CD4-positive, alpha-beta T cell treated with Interleukin-1 beta for 1 hour (primary cell): ENCODE measurements around the gene CELA2B.
"Not testable (repeated sequence)": the region's sequence is repeated elsewhere in the genome, so short reads cannot be mapped to it uniquely, and the experiment has no call there.

ENCODE experiments used
- DNase-seq, 2 donors: peaks; one replicate each; pipeline ENCODE4 v3.0.0-alpha.2; 2020 to 2022

CELA2B gene

DNA sequence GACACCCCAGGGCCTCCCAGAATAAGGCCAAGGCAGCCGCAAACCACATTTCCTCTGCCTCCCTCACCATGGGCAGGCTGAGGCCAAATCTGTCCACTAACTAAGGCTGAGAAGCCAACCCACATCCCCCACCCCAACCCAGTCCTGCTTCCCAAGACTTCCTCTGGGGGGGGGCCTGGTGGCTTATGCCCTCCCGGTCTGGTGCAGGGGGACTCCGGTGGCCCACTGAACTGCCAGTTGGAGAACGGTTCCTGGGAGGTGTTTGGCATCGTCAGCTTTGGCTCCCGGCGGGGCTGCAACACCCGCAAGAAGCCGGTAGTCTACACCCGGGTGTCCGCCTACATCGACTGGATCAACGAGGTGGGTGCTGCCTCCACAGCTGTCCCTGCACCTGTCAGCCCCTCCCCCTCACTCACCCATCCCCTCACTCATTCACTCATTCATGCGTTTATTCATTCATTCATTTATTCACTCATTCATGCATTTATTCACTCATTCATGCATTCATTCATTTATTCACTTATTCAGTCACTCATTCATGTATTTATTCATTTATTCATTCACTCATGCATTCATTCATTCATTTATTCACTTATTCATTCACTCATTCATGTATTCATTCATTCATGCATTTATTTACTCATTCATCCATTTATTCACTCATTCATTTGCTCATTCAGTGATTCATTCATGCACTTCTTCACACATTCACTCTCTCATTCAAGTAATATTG lies 30.3 kb upstream of the CELA2B start:
- DNase-seq: no peak

- DNase-seq: no peak
Observed at GRCh38 chr1:15446212-15446611, 29.7 kb upstream of the CELA2B start.

DNA sequence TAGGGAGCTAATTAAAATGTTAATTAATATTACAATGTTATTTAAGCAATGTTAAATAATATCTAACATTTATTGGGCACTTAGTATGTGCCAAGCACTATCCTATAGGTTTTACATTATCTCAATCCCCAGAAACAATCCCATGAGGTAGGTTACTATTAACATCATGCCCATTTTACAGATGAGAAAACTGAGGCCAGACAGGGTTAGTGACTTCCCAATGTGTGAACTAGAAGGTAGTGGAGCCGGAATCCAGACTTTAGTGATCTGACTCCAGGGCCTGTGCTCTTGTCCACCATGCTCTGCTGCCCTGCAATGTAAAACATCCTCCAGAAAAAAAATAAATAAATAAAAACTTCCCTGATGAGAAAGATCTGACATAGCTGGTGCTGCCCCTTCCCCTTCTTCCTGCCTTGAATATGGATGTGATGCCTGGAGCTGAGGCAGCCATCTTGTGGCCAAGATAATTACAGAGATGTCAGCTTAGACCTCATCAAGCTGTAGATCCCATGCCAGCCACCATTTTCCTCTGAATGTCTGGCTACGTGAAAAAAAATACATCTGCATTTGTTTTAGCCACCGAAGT lies 26.9 kb upstream of the CELA2B start:
- no peak for DNase-seq

DNA sequence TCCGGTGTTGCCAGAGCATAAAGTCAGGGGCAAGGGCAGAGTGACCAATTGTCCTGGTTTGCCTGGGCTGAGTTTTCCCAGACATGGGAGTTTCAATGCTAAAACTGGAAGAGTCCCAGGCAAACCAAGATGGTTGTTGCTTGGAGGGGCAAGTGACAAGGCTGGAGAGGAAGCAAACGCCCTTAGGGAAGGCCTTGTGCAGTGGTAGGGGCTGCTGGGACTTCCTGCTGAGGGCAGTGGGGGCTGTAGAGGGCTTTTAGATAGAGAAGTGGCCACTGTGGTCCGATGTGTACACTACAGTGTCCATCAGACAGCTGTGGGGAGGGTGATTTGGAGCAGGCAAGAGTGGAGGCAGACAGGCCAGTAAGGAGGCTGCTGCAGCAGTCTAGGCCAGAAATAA lies 26.3 kb upstream of the CELA2B start:
- no peak for DNase-seq

DNA sequence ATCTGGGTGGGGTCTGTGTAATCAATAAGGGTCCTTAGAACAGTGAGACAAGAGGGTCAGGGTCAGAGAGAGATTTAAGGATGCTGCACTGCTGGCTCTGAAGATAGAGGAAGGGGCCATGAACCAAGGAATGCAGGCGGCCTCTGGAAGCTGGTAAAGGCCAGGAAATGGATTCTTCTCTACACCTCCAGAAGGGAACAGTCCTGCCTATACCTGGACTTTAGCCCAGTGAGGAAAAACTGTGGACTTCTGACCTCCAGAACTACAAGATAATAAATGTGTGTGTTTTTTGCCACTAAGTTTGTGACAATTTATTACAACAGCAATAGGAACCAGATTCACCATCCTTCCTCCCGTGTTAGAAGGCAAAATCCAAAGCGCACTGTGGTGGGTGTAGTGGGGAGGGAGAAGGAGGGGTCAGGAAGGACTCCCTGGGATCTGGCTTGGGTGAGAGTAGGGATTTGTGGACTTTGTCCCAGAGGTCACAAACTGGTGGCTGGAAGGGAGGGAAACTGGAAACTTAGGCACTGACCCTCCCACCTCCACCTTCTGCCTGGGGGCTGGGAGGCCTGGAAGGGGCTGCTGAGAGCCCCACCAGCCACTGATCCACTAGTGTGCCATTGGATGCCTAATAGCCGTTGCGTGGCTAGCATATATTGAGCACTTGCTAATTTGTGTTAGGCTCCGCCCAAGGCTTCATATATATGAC lies 24.7 kb upstream of the CELA2B start:
- DNase-seq: no peak

DNA sequence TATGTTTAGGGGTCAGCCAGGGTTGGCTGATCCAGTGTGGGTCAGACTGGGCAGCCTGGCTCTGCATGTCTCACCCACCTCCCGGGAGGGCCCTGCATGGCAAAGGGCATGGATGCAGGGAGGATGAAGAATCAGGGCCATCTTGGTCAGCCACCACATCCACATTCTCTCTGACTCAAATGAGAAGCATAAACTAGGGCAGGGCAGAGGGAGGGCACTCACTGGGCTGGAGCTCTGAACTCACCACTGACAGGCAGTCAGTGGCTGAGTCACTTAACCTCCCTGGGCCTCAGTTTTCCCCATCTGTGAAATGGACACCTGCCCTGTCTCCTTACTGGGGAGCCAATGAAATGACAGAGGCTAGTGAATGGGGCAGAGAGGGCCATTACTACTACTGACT lies 23.7 kb upstream of the CELA2B start:
- DNase-seq: no peak

- no peak for DNase-seq
Observed at GRCh38 chr1:15452866-15453571, 22.9 kb upstream of the CELA2B start.

GRCh38 chr1:15453734-15454133 lies 22.2 kb upstream of the CELA2B start:
- DNase-seq: no peak

GRCh38 chr1:15454256-15454655 lies 21.6 kb upstream of the CELA2B start:
- no peak for DNase-seq

DNA sequence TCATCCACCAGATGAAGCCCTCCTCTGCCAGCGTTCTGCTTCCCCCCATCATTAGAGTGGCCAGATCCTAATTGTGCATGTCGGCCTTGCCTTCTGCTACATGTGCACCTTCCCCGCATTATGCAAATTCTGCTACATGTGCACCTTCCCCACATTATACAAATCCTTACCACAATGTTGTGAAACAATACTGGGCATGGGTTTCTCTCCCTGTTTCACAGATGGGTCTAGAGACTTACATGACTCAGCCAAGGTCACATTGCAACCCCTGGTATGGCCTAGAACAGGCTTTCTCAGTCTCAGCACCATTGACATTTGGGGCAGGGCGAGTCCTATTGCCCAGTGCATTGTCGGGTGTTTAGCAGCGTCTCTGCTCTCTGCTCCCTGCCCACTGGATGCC lies 20.4 kb upstream of the CELA2B start:
- DNase-seq: no peak

DNA sequence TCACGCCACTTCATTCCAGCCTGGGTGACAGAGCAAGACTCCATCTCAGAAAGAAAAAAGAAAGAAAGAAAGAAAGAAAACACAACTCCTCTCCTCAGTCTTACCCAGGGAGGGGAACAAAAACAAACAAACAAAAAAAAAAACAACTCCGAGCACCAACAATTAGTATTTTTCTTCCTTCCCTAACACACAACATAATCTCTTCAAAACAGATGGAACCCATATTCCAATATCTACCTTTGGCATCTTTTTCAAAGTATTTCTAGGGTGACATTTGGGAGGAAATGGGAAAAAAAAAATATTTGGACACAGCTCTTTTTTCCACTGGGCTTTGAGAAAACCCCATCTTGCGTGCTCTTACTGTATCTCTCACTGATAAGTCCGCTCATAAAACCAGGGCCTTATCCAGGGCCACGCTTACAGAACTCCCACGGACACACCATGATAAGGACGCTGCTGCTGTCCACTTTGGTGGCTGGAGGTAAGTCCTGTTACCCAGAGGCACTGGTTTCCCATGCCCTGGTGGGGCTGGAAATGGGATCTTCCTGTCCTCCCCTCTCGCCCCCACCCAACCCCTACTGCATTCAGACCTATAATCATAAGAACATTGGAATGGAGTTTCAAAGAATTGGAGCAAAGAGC lies 19.5 kb upstream of the CELA2B start, which contains the start of gene CELA2A:
CELA2A (plus strand) TSS at position 420 of the 642 bp plus-strand sequence; CDS start at position 442, 22 bp downstream.
- DNase-seq: no peak

DNA sequence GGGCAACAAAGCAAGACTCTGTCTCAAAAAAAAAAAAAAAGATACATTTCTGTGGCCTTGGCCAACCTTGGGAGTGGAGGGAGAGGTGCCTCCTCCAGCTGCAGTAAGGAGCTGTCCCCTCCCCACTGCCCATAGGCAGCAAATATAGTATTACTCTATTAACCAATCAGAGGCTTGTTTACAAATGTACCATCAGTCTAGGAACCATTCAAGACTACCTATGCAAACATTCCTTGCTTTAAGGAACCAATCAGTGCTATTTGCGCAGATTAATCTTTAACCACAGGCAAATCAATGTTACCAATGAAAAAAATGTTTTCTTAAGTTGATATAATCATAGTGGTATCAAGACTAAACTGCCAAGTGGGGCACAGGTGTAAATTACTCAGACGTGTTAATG lies 18.3 kb upstream of the CELA2B start:
- no peak for DNase-seq

DNA sequence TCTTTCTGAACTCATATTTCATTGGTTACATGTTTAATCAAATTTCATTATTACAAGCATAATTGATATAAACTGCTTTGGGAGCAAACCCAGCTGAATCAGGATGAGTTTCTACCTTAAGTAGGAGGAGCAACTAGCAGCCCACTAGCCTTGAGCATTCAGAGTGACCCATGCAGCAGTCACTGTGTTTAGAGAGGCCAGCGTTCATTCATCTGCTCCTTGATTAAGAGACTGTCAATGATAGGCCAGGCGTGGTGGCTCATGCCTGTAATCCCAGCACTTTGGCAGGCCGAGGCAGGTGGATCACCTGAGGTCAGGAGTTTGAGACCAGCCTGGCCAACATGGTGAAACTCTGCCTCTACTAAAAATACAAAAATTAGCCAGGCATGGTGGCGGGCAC lies 17.5 kb upstream of the CELA2B start:
- DNase-seq: not testable (repeated sequence)

DNA sequence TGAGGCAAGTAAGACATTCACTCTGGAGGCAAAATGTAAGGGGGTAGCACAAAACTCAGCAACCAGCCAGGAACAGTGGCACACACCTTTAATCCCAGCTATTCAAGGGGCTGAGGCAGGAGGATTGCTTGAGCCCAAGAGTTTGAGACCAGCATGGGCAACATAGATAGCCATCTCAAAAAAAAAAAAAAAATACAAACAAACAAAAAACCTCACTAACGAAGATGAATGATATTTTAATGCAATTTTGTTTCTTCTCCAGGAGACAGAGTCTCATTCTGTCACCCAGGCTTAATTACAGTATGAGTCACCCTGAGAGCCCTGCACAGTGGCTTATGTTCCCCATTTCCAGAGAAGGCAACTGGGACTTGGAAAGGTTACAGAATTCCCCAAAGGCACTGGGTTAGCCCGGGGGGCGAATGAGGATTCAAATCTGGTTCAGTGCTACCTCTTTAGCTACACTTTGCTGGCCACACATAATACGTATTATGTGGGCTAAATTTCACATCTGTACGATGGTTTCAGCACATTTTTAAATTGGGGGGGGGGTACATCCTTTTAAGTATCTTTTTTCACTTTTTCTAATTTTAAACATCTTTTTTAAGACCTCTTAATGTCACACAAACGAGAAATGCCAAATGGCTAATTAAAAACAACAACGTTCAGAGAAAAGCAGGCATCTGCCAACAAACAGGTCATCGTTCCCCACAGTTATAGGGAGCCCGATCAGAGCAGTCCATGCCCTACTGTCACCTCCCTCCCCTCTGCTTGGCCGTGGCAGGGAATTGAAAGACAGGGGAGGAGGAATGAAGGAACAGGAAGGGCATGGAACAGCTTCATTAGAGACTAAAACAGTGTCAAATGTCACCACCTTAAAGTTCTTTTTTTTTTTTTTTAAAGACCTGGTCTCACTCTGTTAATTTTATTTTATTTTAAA lies 15.9 kb upstream of the CELA2B start:
- DNase-seq: no peak

- no peak for DNase-seq
Observed at GRCh38 chr1:15460708-15461095, 15.2 kb upstream of the CELA2B start.

GRCh38 chr1:15463064-15463800 lies 12.7 kb upstream of the CELA2B start:
- DNase-seq: not testable (repeated sequence)

DNA sequence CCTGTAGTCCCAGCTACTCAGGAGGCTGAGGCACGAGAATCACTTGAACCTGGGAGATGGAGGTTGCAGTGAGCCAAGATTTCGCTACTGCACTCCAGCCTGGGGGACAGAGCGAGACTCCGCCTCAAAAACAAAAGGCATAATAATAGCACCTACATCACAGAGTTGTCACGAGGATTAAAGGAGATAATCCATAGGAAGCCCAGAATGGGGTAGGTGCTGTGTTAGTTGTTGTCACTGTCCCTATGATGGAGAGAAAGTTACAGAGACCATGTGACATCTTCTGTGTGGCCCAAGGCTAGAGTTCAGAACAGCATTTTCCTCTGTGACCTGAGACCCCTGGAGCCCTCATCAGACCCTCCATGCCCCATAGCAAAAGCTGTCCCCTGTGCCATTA lies 12.0 kb upstream of the CELA2B start:
- not testable (repeated sequence) for DNase-seq

- DNase-seq: no peak
Observed at GRCh38 chr1:15465674-15466073, 10.2 kb upstream of the CELA2B start.

DNA sequence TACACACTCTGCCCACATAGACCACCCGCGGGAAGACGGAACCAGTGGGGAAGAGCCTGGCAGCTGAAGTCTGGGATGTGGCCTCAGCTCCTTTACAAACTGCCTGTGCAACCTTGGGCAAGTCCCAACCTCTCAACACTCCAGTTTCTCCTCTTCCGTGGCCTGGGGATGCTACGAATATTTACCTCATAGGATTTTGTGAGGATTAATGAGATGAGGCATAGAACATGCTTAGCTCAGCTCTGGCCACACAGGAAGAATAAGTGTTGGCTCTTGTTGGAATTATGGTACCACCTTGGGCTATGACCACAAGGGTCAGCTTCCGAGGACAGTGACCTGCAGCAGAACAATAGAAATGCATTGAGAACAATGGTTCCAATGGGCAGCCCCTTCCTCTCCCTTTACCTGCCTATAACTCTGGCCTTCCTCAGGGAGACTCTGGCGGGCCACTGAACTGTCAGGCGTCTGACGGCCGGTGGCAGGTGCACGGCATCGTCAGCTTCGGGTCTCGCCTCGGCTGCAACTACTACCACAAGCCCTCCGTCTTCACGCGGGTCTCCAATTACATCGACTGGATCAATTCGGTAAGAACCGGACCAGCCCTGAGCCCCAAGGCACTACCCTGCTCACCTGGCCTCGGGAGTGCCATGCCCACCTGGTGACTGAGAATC lies 8.8 kb upstream of the CELA2B start:
- not testable (repeated sequence) for DNase-seq

DNA sequence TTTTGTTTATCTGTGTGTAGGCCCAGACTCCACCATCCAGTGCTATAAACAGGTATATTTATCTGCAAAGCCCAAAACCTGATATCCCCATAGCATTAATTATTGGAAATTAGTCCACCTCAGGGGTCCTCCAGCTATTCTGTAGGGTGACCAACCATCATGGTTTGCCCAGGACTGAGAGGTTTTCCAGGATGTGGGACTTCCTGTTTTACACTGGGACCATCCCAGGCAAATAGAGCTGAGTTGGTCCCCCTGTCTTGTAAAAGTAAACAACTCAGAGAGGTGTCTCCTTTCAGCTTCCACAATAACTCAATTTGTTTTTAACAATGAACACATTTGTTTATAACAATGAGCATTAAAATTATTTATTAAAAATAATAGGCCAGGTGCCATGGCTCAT lies 7.8 kb upstream of the CELA2B start:
- no peak for DNase-seq
